ENCODE data around the gene SRGAP3.

- TF ChIP-seq CTCF (IDR thresholded peaks at IDR 0.05) (no peak), POLR2A (IDR thresholded peaks at IDR 0.05) (no peak)
Observed at GRCh38 chr3:9199775-9200174, 49.7 kb downstream of the SRGAP3 start.
